NCI-H345 treated with DMSO at 0.1 percent for 48 hours (cell line): ENCODE measurements around the gene LIAS.
"Not testable (repeated sequence)": the region's sequence is repeated elsewhere in the genome, so short reads cannot be mapped to it uniquely, and the experiment has no call there.

ENCODE experiments used
- DNase-seq: peaks from one replicate; lab custom pipeline; 2025; ENCODE audit not compliant: unreplicated experiment; lab: John Stamatoyannopoulos, UW

Gene LIAS

DNA sequence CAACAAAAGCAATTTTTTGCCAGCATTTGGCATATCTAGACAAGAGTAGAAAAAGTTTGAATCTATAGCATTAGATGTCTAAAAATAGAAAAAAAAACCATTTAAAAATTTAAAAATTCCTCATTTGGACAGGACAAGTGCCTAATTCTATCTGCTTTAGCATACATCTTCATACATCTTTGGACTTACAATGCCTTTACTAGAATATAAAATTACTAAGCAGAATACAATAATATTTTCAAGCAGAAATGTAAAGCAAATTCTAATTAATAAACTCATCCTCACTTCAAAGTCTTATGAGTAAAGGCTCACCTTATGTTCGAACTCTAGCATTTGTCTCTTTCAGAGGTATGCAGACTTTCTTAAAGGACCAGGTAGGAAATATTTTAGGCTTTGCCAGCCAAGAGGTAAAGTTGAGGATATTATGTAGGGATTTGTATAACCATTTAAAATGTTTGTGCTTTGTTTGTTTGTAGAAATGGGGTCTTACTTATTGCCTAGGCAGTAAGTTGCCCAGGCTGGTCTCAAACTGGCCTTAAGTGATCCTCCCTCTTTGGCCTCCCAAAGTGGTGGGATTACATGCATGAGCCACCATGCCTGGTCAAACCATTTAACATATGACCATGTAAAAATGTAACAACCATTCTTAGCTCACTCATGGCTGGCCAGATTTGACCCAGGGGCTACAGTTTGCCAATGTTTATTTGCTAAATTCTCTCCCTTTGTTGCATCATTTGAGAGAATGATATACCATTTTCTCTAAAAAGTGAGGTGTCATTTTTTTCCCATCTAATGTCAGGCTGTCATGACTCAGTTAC is 39.3 kb downstream of the LIAS start:
- DNase-seq = no peak

DNA sequence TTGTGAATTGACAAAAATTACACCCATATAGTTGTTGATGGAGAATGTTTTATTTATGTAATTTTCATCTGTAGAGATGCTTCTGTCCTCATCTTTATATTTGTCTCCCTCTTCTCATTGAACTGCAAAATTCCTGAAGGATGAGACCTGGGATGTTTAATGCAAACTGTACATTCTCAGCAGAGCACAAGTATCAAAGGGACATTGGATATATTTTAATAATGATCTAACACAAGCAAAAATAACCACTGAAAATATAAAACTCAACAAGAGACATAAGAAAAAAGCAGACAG is 39.8 kb downstream of the LIAS start:
- DNase-seq = no peak

DNA sequence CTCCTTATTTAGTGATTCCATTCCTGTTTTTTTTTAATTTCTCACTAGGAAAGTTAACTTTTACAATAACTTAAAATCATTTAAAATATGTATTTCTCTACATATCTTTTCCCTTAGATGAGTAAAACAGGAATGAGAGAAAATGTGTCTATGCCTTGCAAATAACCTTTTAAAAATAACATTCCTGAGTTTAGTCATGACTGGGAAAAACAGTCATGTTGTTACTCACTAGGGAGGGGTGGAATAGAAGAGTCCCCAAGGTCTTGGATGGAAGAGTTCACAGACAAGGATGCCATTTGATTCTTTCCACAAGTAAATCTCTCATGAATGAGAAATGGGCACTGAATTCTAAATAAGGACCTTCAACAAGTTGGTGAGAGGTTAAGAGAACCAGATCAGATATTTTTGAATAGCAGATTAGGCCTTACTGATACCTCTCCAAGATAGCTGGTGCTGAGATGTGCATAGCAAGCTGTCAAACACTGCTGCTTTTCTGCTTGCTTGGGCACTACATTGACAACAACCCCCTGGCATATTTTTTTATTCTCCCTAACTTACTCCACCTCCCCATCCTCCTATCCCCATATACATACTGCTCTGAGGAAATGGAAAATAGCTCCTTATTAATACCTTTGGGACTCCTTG is 43.3 kb downstream of the LIAS start:
- DNase-seq = no peak

DNA sequence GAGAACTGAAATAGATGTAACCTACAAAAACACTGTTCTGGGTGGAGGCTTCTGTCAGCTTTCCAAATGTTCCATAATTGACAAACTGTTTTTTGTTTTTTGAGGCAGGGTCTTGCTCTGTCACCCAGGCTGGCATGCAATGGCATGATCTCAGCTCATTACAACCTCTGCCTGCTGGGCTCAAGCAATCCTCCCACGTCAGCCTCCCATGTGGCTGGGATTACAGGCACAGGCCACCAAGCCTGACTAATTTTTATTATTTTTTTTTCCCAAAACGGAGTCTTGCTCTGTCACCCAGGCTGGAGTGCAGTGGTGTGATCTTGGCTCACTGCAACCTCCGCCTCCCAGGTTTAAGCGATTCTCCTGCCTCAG is 43.8 kb downstream of the LIAS start:
- not testable (repeated sequence) for DNase-seq

DNA sequence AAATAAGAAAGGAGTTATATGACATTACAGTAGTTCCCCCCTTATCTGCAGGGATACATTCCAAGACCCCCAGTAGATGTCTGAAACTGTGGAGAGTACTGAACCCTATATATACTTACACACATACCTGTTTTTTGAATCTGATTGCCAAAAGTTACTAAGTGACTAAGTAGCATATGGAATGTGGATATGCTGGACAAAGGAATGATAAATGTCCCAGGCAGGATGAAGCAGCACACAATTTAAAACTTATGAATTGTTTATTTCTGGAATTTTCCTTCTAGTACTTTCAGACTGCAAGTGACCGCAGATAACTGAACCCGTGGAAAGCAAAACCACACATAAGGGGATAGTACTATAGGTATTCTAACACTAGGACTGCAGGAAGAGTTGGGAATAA is 45.7 kb downstream of the LIAS start:
- DNase-seq = no peak

DNA sequence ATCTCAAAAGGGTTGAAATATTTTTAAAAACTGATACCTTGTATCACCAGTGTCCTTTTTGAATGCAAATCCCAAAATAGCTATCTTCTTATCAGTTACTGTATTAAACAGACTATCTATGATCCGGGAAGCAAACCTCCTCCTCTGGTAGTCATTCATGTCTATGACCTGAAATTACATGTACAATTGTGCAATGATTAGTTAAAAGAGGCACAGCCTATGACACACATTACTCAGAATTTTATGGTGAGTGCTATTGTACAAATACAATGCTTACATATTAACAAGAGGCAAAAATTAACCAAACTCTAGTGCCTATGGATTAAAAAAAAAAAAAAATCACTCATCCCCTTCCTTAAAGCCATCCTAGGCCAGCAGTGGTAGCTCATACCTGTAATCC is 46.7 kb downstream of the LIAS start:
- DNase-seq = no peak

DNA sequence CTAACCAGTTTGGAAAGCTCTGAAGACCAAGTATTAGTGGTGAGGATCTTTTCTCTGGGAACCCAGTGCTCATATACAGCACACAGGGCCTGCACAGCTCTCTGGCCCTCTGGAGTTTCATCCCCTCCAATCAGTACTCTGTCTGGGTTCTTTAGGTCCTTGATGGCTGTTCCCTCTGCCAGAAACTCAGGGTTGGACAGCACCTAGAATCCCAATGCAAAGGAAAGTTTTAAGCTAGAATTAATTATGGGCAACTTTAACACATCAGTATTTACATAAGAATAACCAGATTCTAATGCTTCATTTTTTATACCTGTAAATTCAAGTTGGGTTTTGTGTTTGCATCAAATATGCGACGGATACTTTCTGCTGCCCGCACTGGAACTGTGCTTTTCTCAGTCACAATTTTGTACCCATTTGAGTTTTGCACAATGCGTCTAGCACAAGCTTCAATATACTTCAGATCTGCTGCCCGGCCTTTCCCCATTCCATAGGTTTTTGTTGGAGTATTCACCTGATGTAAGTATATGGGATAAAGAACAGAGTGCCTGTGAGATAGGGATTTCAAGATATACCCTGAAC is 51.6 kb downstream of the LIAS start:
- no peak for DNase-seq

DNA sequence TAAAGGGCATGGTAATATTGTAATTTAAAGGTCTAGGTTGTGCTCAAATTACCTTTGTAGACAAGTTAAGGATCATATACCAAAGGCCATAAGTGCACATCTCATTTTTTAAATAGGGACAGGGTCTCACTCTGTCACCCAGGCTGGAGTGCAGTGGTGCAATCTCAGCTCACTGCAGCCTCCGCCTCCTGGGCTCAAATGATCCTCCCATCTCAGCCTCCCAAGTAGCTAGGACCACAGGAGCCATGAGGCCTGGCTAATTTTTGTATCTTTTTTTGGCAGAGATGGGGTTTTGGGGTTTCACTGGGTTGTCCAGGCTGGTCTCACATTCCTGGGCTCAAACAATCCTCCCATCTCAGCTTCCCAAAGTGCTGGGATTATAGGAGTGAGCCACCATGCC is 55.4 kb downstream of the LIAS start:
- DNase-seq = not testable (repeated sequence)

DNA sequence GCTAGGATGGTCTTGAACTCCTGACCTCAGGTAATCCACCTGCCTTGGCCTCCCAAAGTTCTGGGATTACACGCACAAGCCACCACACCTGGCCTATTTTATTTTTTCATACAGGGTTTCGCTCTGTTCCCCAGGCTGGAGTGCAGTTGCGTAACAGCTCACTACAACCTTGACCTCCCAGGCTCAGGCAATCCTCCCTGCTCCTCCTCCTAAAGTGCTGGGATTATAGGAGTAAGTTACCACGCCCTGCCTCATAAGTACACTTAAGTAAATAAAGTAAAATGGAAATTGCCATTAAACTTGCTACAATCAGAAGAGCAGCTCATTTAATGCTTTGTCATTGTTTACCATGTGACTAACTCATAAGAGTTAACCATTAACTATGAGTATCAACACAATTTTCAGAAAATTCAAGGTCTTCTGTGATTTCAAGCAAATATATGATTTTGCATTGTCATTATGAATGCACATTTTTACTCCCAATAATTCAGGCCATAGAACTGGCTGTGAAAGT is 56.1 kb downstream of the LIAS start:
- DNase-seq = no peak

DNA sequence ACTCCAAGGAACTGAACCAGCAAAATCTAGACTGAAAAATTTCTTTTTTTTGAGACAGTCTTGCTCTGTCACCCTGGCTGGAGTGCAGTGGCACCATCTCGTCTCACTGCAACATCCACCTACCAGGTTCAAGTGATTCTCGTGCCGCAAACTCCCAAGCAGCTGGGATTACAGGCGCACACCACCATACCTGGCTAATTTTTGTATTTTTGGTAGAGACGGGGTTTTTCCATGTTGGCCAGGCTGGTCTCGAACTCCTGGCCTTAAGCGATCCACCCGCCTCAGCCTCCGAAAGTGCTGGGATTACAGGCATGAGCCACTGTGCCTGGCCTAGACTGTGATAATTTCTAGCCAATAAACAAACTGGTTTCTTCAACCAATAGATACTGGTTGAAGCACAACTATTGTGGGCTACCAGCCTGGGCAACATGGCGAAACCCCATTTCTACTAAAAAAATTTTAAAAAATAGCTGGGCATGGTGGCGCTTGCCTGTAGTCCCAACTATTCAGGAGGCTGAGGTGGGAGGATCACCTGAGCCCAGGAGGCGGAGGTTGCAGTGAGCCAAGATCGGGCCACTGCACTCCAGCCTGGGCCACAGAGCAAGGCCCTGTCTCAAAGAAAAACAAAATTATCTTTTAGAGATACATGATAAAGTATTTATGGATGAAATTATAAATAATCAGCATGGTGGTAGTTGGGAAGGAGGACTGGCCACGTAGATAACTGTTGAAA is 57.0 kb downstream of the LIAS start:
- DNase-seq = not testable (repeated sequence)

DNA sequence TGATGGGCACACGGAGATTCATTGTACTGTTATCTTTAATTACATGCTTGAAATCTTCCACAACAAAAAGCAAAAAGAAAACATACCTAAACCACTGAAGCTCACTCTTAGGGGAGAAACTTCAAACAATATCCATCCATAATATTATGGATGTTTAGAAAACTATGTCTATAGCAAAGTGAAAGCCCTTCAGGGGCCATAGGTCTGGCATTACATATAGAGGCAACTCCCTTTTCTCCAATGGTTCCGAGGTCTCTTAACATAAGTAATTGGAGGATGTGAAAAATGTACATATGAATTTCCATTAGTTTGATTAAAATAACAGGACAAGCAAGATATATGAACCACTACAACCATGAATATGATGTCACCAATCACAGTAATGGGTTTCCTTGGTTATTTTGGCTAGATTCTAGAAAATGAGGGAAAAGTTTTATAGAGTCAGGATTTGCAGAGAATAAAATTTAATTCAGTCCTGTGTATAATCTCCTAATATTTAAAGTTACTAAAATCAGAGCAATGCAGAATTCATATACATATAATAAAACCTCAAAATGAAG is 57.6 kb downstream of the LIAS start:
- DNase-seq = no peak

DNA sequence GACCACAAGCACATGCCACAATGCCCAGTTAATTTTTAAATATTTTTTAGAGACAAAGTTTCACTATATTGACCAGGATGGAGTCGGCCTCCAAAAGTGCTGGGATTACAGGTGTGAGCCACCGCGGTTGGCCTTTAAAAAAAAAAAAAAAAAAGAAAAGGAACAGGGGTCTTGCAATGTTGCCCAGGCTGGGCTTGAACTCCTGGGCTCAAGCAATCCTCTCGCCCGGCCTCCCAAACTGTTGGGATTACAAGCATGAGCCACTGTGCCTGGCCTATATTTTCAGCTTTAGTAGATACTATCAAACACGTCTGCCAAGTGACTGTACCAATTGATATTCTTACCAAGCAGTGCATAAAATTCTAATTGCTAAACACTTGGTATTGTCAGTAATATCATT is 59.6 kb downstream of the LIAS start:
- DNase-seq = no peak

DNA sequence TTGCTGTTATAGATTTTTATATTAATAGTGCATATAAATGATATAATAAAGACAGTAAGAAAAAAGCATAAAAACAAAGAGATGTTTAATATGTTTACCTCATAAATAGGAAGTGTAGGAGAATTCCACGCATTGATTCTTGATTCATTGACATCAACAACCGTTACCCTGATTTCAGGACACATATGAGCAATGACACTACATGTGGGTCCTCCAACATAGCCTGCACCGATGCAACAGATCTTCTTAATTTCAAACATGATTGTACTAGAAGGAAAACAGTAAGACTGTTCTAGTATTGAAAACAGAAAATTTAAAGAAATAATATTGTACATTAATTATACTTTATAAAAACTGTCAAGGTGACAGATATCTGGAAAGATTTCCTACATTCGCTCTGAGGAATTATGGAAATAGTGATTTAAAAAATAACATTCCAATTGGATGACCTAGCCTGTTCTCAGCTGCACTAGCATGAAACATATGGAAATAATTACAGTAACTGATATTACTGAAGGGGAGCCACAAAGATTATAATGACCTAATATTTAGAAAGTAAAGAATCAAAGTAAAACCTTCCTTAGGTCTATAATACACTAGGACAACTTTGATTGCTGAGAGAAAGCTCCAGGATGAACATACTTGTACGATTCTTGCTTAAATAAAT is 62.5 kb downstream of the LIAS start:
- DNase-seq = no peak

DNA sequence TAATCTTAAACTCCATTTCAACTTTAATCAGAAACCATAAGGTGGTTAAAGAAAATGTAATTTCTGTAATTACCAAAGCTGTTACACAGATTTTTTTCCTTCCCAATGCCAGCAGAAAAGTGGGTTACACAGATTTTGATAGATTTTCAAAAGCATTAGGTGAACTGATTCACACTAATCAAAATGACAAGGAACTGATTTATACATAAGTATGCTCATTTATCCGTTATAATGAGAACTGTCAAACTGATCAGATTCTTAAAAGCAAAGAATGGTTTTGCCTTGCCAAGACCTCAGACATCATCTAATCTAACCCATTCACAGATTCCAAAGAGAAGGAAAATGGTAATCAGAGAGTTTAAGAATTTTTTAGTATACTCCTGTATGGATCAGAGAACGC is 63.2 kb downstream of the LIAS start:
- no peak for DNase-seq

DNA sequence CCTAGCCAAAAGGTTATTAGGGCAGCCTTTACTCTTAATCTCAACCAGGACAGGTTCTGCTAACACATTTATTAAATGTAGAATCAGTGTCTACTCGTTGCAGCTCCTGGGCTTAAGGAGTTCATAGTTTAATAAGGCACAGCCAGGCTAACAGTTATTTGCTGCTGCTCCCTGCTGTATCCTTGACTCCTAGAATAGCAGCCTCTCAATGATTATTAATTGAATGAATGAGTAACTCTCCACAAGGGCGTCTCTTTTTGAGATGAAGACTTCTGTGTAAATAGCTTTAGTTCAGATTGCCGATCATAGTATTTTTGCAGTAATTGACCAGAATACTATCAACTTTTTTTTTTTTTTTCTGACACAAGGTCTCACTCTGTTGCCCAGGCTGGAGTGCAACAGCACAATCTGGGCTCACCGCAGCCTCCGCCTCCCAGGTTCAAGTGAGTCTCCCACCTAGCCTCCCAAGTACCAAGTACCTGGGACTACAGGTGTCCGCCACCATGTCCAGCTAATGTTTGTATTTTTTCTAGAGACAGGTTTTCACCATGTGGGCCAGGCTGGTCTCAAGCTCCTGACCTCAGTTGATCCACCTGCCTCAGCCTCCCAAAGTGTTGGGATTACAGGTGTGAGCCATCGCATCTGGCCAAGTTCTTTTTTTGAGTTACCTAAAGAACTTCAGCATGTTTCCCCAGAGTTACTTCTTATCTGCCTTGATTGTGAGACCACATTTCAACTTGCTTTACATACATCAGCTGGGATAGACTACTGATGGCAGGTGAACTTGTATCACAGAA is 65.5 kb downstream of the LIAS start:
- DNase-seq = no peak

DNA sequence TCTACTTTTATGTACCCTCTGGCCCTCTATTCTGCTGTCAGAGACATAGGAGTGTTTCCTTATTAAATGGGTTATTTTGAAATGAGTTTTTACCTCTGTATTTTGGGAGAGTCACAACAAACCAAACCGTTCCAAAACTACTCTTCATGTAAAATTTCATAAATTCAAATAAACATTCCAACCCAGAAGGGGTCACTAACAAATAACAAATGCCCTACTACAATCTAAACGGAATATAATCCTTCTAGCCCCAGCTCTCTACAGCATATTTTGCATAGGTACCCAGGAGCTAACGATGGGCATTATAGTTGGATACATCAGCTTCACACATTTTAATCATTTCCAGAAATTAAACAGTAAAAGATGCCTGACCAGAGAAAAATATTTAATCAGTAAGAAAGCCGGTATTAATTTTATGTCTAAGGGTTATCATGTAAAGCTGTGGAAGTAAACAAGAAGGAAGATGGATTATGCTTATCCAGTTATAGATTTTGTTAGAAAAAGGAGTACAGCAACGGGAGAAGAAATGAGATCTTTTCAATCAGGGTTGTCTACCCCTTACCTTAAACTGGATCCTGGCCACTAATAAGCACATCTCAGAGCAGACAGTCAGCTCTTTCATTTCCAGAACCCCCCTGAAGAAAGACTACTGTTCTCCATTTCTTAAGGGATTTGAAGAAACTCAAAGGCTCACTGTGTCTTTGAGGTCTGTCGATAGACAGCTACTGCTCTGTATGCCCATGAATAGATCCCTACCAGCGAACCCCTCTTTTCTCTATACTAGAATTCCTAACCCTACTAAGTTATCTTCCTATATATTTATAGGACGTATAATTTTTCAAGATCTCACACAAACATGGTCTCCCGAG is 67.2 kb downstream of the LIAS start:
- no peak for DNase-seq

DNA sequence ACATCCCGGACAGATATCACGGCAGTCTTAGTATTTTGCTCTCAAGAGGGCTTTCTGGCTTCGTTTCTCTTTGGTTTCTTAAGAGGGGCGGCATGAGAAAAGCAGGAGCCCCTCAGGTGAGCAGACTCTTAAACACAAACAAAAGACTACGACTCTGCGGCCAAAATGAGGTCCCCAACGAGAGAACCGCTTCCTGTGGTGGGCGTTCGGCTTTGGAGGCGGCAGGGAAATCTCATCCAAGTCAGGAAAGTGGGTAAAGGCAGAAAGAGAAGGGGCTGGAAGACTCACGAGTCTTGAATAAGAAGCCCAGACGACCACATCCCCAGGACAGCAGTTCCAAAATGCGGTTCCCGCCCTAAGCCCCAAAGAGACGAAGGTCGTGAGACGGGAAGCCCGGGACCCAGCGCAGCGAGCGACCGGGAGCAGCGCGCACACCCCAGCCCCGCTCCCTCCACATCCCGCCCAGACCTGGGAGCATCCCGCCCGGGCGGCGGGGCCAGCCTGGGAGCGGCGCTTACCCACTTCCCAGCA is 68.0 kb downstream of the LIAS start:
- DNase-seq = no peak

DNA sequence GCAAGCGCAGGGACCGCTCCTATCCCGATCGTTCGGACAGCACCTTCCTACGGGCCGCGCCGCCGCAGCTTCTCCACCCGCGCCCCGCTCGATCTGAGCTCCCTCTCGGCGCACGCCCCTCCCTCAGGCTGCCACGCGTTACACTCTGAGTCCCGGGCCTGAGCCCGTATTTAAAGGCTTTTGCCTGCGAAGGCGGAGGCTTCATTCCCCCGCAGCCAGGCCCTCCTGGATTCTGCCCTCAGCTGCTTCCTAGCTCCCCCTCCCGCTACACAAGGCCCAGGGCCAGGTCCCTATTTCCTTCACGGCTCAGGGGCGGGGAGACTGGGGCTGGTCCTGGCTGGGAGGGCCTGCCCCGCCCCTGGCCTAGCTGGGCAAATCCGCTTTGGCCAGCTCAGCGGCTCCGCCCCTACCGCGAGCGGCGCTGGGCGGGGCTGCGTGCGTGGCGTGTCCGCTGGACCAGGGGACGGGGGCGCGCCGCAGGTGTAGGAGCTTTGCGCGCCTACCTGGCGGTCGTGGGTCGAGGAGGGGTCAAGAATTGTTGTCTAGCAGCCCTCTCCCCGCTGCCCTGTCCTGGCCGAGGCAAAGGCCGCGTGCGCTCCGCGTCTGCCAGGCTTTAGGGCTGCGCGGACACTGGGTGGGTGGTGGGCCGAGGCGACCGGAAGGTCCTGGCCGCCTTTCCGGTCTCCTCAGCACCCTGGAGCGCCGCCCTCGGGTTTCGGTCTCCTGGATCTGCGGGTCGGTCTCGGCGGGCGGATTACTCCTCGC is 68.6 kb downstream of the LIAS start, which contains the start of gene UGDH:
UGDH (minus strand) TSS at position 144 of the 765 bp plus-strand sequence. CDS start 5,927 bp downstream, outside the sequence.
- DNase-seq = peak; percentile 78
